HCT116 (cell line): ENCODE results near the gene GPC1.
A peak's percentile ranks its signal among the peaks of the same experiment; 100 is the strongest.

ENCODE experiments used
- CTCF ChIP-seq, 3 experiments: fragments of 200-600 bp in 1 of 3; sonication (generic) in 1 of 3; IDR thresholded peaks in 2 of 3; conservative IDR thresholded peaks in 1 of 3; 2 replicates each; pipeline ENCODE4 v1.5.1; 2012 to 2017; ENCODE audit warnings: low read depth in 2 of 3, low read length in 2 of 3, antibody characterized with exemption in 1 of 3, borderline replicate concordance in 1 of 3, control low read depth in 1 of 3, mild to moderate bottlenecking in 1 of 3, mixed read lengths in 1 of 3, mixed run types in 1 of 3, moderate library complexity in 1 of 3; ENCODE audit not compliant: insufficient read depth in 1 of 3
- EZH2 ChIP-seq: fragments of 200-600 bp; sonication (generic); IDR thresholded peaks from 2 replicates; pipeline ENCODE4 v1.6.1; 2017; ENCODE audit warnings: antibody characterized with exemption, mixed run types
- EZH2phosphoT487 ChIP-seq: fragments of 200-600 bp; IDR thresholded peaks from 2 replicates; pipeline ENCODE4 v1.6.1; 2018; ENCODE audit warnings: antibody characterized with exemption, borderline replicate concordance
- MAX ChIP-seq: IDR thresholded peaks from 2 replicates; pipeline ENCODE4 v1.6.1; 2012
- RAD21 ChIP-seq: IDR thresholded peaks from 2 replicates; pipeline ENCODE4 v1.6.1; 2012; ENCODE audit warnings: low read depth, mild to moderate bottlenecking
- ZNF274 ChIP-seq: fragments of 200-500 bp; sonication (Bioruptor generic); IDR thresholded peaks from 2 replicates; pipeline ENCODE4 v1.6.1; 2014; ENCODE audit warnings: mild to moderate bottlenecking, low read depth, low read length, inconsistent platforms

GRCh38 chr2:240451108-240451611 lies 15.7 kb downstream of the GPC1 start:
- no peak for TF ChIP-seq EZH2
- TF ChIP-seq MAX = no peak
- TF ChIP-seq CTCF (IDR thresholded peaks at IDR 0.05 in 2 of 3, conservative IDR thresholded peaks at IDR 0.05 in 1 of 3; ENCODE audit: borderline replicate concordance in 1 of 3, insufficient read depth in 1 of 3, low read depth in 2 of 3, low read length in 2 of 3) = 0 out of 6 replicates have a peak, but pooled peaks of 1 of the 3 experiments have one; percentile 13
- no peak for TF ChIP-seq EZH2phosphoT487
- no peak for TF ChIP-seq ZNF274
- no peak for TF ChIP-seq RAD21
